Suprapubic skin (tissue), 4 donors: Measurements from ENCODE around the gene MYOM1.

Experiments used
- EP300 ChIP-seq: sonication (generic); formaldehyde crosslinking; IDR thresholded peaks from one replicate; pipeline ENCODE4 v1.6.1; 2017; ENCODE audit warnings: antibody characterized with exemption
- POLR2A ChIP-seq, 2 donors: fragments of 450-650 bp; IDR thresholded peaks; one replicate each; pipeline ENCODE4 v1.6.1; 2017; ENCODE audit warnings: antibody characterized with exemption in 2 of 2, mild to moderate bottlenecking in 2 of 2, moderate library complexity in 2 of 2
- POLR2AphosphoS5 ChIP-seq, 3 donors: sonication (generic); formaldehyde crosslinking; IDR thresholded peaks; one replicate each; pipeline ENCODE4 v1.6.1; 2017; ENCODE audit warnings: antibody characterized with exemption in 3 of 3
- TF ChIP-seq, protein P1 (sequence below), 2 donors: fragments of 200-600 bp in 1 of 2; fragments of 450-650 bp in 1 of 2; sonication (generic) in 1 of 2; IDR thresholded peaks; one replicate each; pipeline ENCODE4 v1.5.1; 2016 to 2019; ENCODE audit warnings: antibody characterized with exemption in 2 of 2, mild to moderate bottlenecking in 1 of 2, moderate library complexity in 1 of 2

- TF ChIP-seq, protein P1, sequence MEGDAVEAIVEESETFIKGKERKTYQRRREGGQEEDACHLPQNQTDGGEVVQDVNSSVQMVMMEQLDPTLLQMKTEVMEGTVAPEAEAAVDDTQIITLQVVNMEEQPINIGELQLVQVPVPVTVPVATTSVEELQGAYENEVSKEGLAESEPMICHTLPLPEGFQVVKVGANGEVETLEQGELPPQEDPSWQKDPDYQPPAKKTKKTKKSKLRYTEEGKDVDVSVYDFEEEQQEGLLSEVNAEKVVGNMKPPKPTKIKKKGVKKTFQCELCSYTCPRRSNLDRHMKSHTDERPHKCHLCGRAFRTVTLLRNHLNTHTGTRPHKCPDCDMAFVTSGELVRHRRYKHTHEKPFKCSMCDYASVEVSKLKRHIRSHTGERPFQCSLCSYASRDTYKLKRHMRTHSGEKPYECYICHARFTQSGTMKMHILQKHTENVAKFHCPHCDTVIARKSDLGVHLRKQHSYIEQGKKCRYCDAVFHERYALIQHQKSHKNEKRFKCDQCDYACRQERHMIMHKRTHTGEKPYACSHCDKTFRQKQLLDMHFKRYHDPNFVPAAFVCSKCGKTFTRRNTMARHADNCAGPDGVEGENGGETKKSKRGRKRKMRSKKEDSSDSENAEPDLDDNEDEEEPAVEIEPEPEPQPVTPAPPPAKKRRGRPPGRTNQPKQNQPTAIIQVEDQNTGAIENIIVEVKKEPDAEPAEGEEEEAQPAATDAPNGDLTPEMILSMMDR (IDR thresholded peaks at IDR 0.05), result no peak
- TF ChIP-seq EP300, result no peak
- TF ChIP-seq POLR2AphosphoS5 (IDR thresholded peaks at IDR 0.05), result no peak
- TF ChIP-seq POLR2A (IDR thresholded peaks at IDR 0.05), result no peak
These were observed 138.2 kb downstream of the MYOM1 start for GRCh38 chr18:3081584-3081991.
